IMR-90 (cell line): ENCODE data around the gene PTPRG. TPM values are rescaled to one million over a fixed set of nuclear protein-coding genes. Genes with fewer than 3 reads are reported as not detected.

ENCODE experiments used
- ATAC-seq: fragments of 200-7000 bp; cut with Tn5 transposase; 2 replicates; pipeline ENCODE4 v1.9.1; 2020; ENCODE audit warnings: low read depth, mild to moderate bottlenecking, moderate library complexity
- BruUV-seq: library from RNA; stranded (reverse); fragments of 400-500 nt; replicated peaks from 2 replicates; lab custom pipeline; 2021; lab: Mats Ljungman, UMichigan
- CTCF ChIA-PET: fragments of 300-600 bp; formaldehyde crosslinking; extraction: SDS; loops from one replicate; lab custom pipeline; 2021; ENCODE audit warnings: antibody characterized with exemption; lab: Yijun Ruan, JAX
- POLR2A ChIA-PET: fragments of 300-600 bp; sonication (Branson Sonifier 250); formaldehyde crosslinking; loops from one replicate; lab custom pipeline; 2022; ENCODE audit warnings: antibody characterized with exemption; ENCODE audit not compliant: unreplicated experiment; lab: Charles Lee
- DNase-seq: peaks from one replicate; pipeline ENCODE4 v3.0.0; 2013
- H2AFZ ChIP-seq: replicated peaks from 2 replicates; pipeline ENCODE3; 2013; ENCODE audit warnings: low read length, mild to moderate bottlenecking; ENCODE audit not compliant: poor library complexity
- H2AK5ac ChIP-seq: 2 replicates; pipeline ENCODE4 v1.6.1; 2013; ENCODE audit warnings: low read depth, low read length, inconsistent platforms
- H2AK9ac ChIP-seq: replicated peaks from 2 replicates; pipeline ENCODE3; 2013; ENCODE audit warnings: mild to moderate bottlenecking, low read depth, low read length, moderate library complexity; ENCODE audit not compliant: poor library complexity
- H2BK120ac ChIP-seq: 2 replicates; pipeline ENCODE4 v1.6.1; 2013; ENCODE audit warnings: low read depth, low read length, inconsistent platforms
- H2BK15ac ChIP-seq: 3 replicates; pipeline ENCODE4 v1.6.1; 2013; ENCODE audit warnings: low read depth, low read length, inconsistent platforms
- H2BK20ac ChIP-seq: 2 replicates; pipeline ENCODE4 v1.6.1; 2013; ENCODE audit warnings: low read depth, mild to moderate bottlenecking, inconsistent platforms, low read length, moderate library complexity
- H2BK5ac ChIP-seq: 2 replicates; pipeline ENCODE4 v1.6.1; 2013; ENCODE audit warnings: mild to moderate bottlenecking, low read depth, low read length, inconsistent platforms; ENCODE audit not compliant: poor library complexity, severe bottlenecking
- H3K14ac ChIP-seq: replicated peaks from 2 replicates; pipeline ENCODE4 v1.6.1; 2013; ENCODE audit warnings: low read depth, low read length, inconsistent platforms
- H3K18ac ChIP-seq: 2 replicates; pipeline ENCODE4 v1.6.1; 2013; ENCODE audit warnings: low read depth, low read length, control low read depth
- H3K23ac ChIP-seq: 2 replicates; pipeline ENCODE4 v1.6.1; 2013; ENCODE audit warnings: low read depth, low read length, inconsistent platforms
- H3K27ac ChIP-seq: 2 replicates; pipeline ENCODE4 v1.5.1; 2013; ENCODE audit warnings: mild to moderate bottlenecking, control low read depth, low read length; ENCODE audit not compliant: insufficient read depth
- H3K27me3 ChIP-seq: 2 replicates; pipeline ENCODE4 v1.6.1; 2013; ENCODE audit warnings: low read length; ENCODE audit not compliant: control insufficient read depth, insufficient read depth
- H3K36me3 ChIP-seq: 2 replicates; pipeline ENCODE4 v1.6.1; 2013; ENCODE audit warnings: low read length, mixed read lengths; ENCODE audit not compliant: control insufficient read depth, insufficient read depth
- H3K4ac ChIP-seq: 2 replicates; pipeline ENCODE4 v1.6.1; 2013; ENCODE audit warnings: low read depth, low read length, inconsistent platforms
- H3K4me1 ChIP-seq: 2 replicates; pipeline ENCODE4 v1.6.1; 2013; ENCODE audit warnings: low read length, mixed read lengths; ENCODE audit not compliant: control insufficient read depth, insufficient read depth
- H3K4me2 ChIP-seq: 2 replicates; pipeline ENCODE4 v1.6.1; 2013; ENCODE audit warnings: low read depth, mild to moderate bottlenecking, control low read depth, low read length, moderate library complexity
- H3K4me3 ChIP-seq: 2 replicates; pipeline ENCODE4 v1.5.1; 2013; ENCODE audit warnings: low read depth, mild to moderate bottlenecking, control low read depth, low read length, moderate library complexity; ENCODE audit not compliant: insufficient read depth
- H3K56ac ChIP-seq: 2 replicates; pipeline ENCODE4 v1.6.1; 2013; ENCODE audit warnings: low read length, inconsistent platforms; ENCODE audit not compliant: insufficient read depth; ENCODE audit errors: extremely low read depth
- H3K79me1 ChIP-seq, 2 experiments: 2 replicates each; pipeline ENCODE4 v1.6.1; 2013; ENCODE audit warnings: low read length in 2 of 2, inconsistent platforms in 1 of 2, low read depth in 1 of 2
- H3K9ac ChIP-seq: 2 replicates; pipeline ENCODE4 v1.6.1; 2013; ENCODE audit warnings: low read depth, low read length, control low read depth
- H3K9me1 ChIP-seq: 2 replicates; pipeline ENCODE4 v1.6.1; 2013; ENCODE audit warnings: low read length, inconsistent platforms; ENCODE audit not compliant: insufficient read depth
- H3K9me3 ChIP-seq: 2 replicates; pipeline ENCODE4 v1.6.1; 2013; ENCODE audit warnings: low read length; ENCODE audit not compliant: control insufficient read depth, insufficient read depth
- H4K20me1 ChIP-seq: 2 replicates; pipeline ENCODE4 v1.6.1; 2013; ENCODE audit warnings: low read length, inconsistent platforms; ENCODE audit not compliant: insufficient read depth
- H4K5ac ChIP-seq: 2 replicates; pipeline ENCODE4 v1.6.1; 2013; ENCODE audit warnings: mild to moderate bottlenecking, low read depth, low read length, control low read depth
- H4K8ac ChIP-seq, 2 experiments: 2 replicates each; pipeline ENCODE4 v1.6.1; 2013; ENCODE audit warnings: low read depth in 2 of 2, low read length in 2 of 2, control low read depth in 1 of 2, inconsistent platforms in 1 of 2
- H4K91ac ChIP-seq: 2 replicates; pipeline ENCODE4 v1.6.1; 2013; ENCODE audit warnings: low read depth, low read length, inconsistent platforms; ENCODE audit not compliant: insufficient read depth
- BHLHE40 ChIP-seq: fragments of 150-350 bp; IDR thresholded peaks from 2 replicates; pipeline ENCODE4 v1.6.1; 2016; ENCODE audit warnings: mild to moderate bottlenecking, low read depth, low read length
- NFE2L2 ChIP-seq: fragments of 150-350 bp; IDR thresholded peaks from 2 replicates; pipeline ENCODE4 v1.6.1; 2016; ENCODE audit warnings: low read depth, mild to moderate bottlenecking, low read length
- WGBS, 2 experiments: methylation state at CpG; one replicate each; pipeline versions ENCODE4 v1.1.5 to v1.1.7; 2013; ENCODE audit warnings: missing lambda C conversion rate in 2 of 2; ENCODE audit not compliant: insufficient read length in 1 of 2; ENCODE audit errors: extremely low coverage in 2 of 2; 5-methylcytosine and 5-hydroxymethylcytosine counted together
- dilution Hi-C: fragments of 300-500 bp; cut with HindIII; formaldehyde crosslinking; loops from one replicate; pipeline ENCODE4 v1.14.3; 2018; ENCODE audit warnings: low sequenced_read_pairs; ENCODE audit not compliant: unreplicated experiment
- in situ Hi-C: fragments of 300-500 bp; cut with MboI; formaldehyde crosslinking; loops from 3 replicates; pipeline ENCODE4 v1.14.3; 2019; ENCODE audit warnings: low sequenced_read_pairs, inconsistent platforms, mixed read lengths
- intact Hi-C: fragments of 100-400 bp; cut with micrococcal nuclease; formaldehyde crosslinking; loops from 2 replicates; pipeline ENCODE4 v1.10.0; 2022
- polyA plus RNA-seq, 3 experiments: library from polyadenylated mRNA; depleted of rRNA; stranded (reverse); fragments of >200 nt; gene quantifications; 2 replicates each; pipeline ENCODE4 v1.2.3, GENCODE V29; 2012; ENCODE audit warnings: low replicate concordance in 1 of 3
- total RNA-seq: library from RNA; depleted of rRNA; stranded (reverse); fragments of >200 nt; gene quantifications from 2 replicates; pipeline ENCODE4 v1.2.3, GENCODE V29; 2012

Gene PTPRG
- total and polyA plus RNA-seq, 2 of the 4 experiments (the other 2 are of a cell fraction), result 7.7 to 31.0 TPM

- Histone ChIP-seq H3K56ac (no peak overlapping the region), H3K9me3 (no peaks in the 10 kb centered on the region), H3K9ac (no peak overlapping the region), H3K4me3 (no peak overlapping the region), H3K4me2 (no peak overlapping the region), H2BK15ac (no peak overlapping the region), H2AK5ac (no peak overlapping the region), H3K4me1 (peaks cover 2% of the 10 kb centered on the region), H3K23ac (no peak overlapping the region), H4K8ac (no peak overlapping the region), H2BK20ac (no peak overlapping the region), H3K79me1 (peaks cover 32 to 69% of the 10 kb centered on the region in 2 experiments), H4K20me1 (peaks cover 19% of the 10 kb centered on the region; the same call in 1 of the 2 replicates), H2BK5ac (no peak overlapping the region), H2BK120ac (no peak overlapping the region), H2AK9ac (no peak overlapping the region), H3K27me3 (no peaks in the 10 kb centered on the region), H4K91ac (no peak overlapping the region), H3K36me3 (no peaks in the 10 kb centered on the region), H4K5ac (no peak overlapping the region), H3K18ac (no peak overlapping the region; the same call in 1 of the 2 replicates), H2AFZ (no peak overlapping the region), H3K9me1 (peaks cover 5% of the 10 kb centered on the region; the same call in 1 of the 2 replicates), H3K4ac (no peak overlapping the region), H3K14ac (no peak overlapping the region), H3K27ac (no peak overlapping the region)
- TF ChIP-seq NFE2L2 (peak; percentile 67), BHLHE40 (no peak)
- dilution Hi-C loops (no loop called here), in situ Hi-C loops (no loop called here), intact Hi-C loops (no loop called here)
- ChIA-PET POLR2A (no interaction called here), CTCF (interaction anchor here (0.8 kb wide), 1 partner anchor 86 kb away, joined by 3 read pairs; no protein-coding TSS in a partner anchor)
- WGBS, 2 experiments, result no CpG with 5 or more reads among the region's 4 CpGs
- DNase-seq (no peak), ATAC-seq (no peak)
- BruUV-seq, result no TSS peak
These were observed 89.5 kb downstream of the PTPRG start for GRCh38 chr3:61650719-61651410.
